OCI-LY1 (cell line): ENCODE measurements around the gene KIF22.

Experiments used
- H2AFZ ChIP-seq: fragments of 200-600 bp; sonication (generic), shearing (Covaris generic); 2 replicates; pipeline ENCODE4 v1.6.0; 2014; ENCODE audit warnings: antibody characterized with exemption, mild to moderate bottlenecking, low read length
- H3F3A ChIP-seq: fragments of 200-600 bp; sonication (generic), shearing (Covaris generic); 2 replicates; pipeline ENCODE4 v1.6.0; 2014; ENCODE audit warnings: mild to moderate bottlenecking, antibody characterized with exemption, low read length, moderate library complexity; ENCODE audit not compliant: insufficient read depth
- H3K27ac ChIP-seq: fragments of 200-600 bp; sonication (generic); 2 replicates; pipeline ENCODE4 v1.5.1; 2014; ENCODE audit warnings: low read length, mixed run types, mild to moderate bottlenecking, low read depth; ENCODE audit not compliant: poor library complexity, severe bottlenecking
- H3K27me3 ChIP-seq: fragments of 200-600 bp; sonication (generic); 2 replicates; pipeline ENCODE4 v1.6.0; 2014; ENCODE audit warnings: antibody characterized with exemption, mild to moderate bottlenecking, low read length, moderate library complexity; ENCODE audit not compliant: insufficient read depth
- H3K36me3 ChIP-seq: fragments of 200-600 bp; sonication (generic); 2 replicates; pipeline ENCODE4 v1.6.1; 2014; ENCODE audit warnings: mild to moderate bottlenecking, antibody characterized with exemption, low read length, moderate library complexity, mixed read lengths; ENCODE audit not compliant: insufficient read depth
- H3K4me1 ChIP-seq: fragments of 200-600 bp; sonication (generic); 2 replicates; pipeline ENCODE4 v1.5.1; 2014; ENCODE audit warnings: mild to moderate bottlenecking, low read length, moderate library complexity; ENCODE audit not compliant: insufficient read depth, severe bottlenecking
- H3K4me2 ChIP-seq: fragments of 200-600 bp; sonication (generic), shearing (Covaris generic); 2 replicates; pipeline ENCODE4 v1.6.1; 2014; ENCODE audit warnings: low read length
- H3K4me3 ChIP-seq: fragments of 200-600 bp; sonication (generic); 2 replicates; pipeline ENCODE4 v1.5.1; 2014; ENCODE audit warnings: low read length, low read depth, mild to moderate bottlenecking, mixed read lengths; ENCODE audit not compliant: poor library complexity, severe bottlenecking
- H3K79me2 ChIP-seq: fragments of 200-600 bp; shearing (Covaris generic); 2 replicates; pipeline ENCODE4 v1.6.1; 2016; ENCODE audit warnings: mixed run types, low read length, mixed read lengths; ENCODE audit not compliant: insufficient read depth
- H3K9ac ChIP-seq: fragments of 200-600 bp; sonication (generic), shearing (Covaris generic); 2 replicates; pipeline ENCODE4 v1.6.1; 2014; ENCODE audit warnings: mild to moderate bottlenecking, low read length, mixed read lengths
- H3K9me2 ChIP-seq: fragments of 200-600 bp; sonication (generic), shearing (Covaris generic); 2 replicates; pipeline ENCODE4 v1.6.1; 2014; ENCODE audit warnings: low read depth, mild to moderate bottlenecking, low read length, mixed read lengths
- H3K9me3 ChIP-seq: fragments of 200-600 bp; shearing (Covaris generic); 2 replicates; pipeline ENCODE4 v1.6.1; 2014; ENCODE audit warnings: low read length, mixed read lengths
- H4K20me1 ChIP-seq: fragments of 200-600 bp; sonication (generic), shearing (Covaris generic); 2 replicates; pipeline ENCODE4 v1.6.0; 2016; ENCODE audit warnings: mild to moderate bottlenecking, low read length; ENCODE audit not compliant: insufficient read depth
- EZH2 ChIP-seq: fragments of 200-600 bp; sonication (generic), shearing (Covaris generic); IDR thresholded peaks from 2 replicates; pipeline ENCODE4 v1.8.0; 2017; ENCODE audit warnings: borderline replicate concordance, mixed run types, mild to moderate bottlenecking, antibody characterized with exemption, low read length, moderate library complexity, mixed read lengths
- TF ChIP-seq, protein P1 (sequence below): fragments of 200-600 bp; sonication (generic), shearing (Covaris generic); IDR thresholded peaks from 2 replicates; pipeline ENCODE4 v1.5.1; 2017; ENCODE audit warnings: mild to moderate bottlenecking, antibody characterized with exemption, low read length, moderate library complexity, mixed read lengths

Gene KIF22

GRCh38 chr16:29844575-29845331 lies 54.2 kb downstream of the KIF22 start:
- no peaks in the 10 kb centered on the region for H3K9me3 ChIP-seq
- no peaks in the 10 kb centered on the region for H3K27me3 ChIP-seq
- no peaks in the 10 kb centered on the region for H4K20me1 ChIP-seq
- H3K79me2 ChIP-seq: no peaks in the 10 kb centered on the region
- H2AFZ ChIP-seq: no peak overlapping the region
- no peak overlapping the region for H3K27ac ChIP-seq
- TF ChIP-seq, protein P1, sequence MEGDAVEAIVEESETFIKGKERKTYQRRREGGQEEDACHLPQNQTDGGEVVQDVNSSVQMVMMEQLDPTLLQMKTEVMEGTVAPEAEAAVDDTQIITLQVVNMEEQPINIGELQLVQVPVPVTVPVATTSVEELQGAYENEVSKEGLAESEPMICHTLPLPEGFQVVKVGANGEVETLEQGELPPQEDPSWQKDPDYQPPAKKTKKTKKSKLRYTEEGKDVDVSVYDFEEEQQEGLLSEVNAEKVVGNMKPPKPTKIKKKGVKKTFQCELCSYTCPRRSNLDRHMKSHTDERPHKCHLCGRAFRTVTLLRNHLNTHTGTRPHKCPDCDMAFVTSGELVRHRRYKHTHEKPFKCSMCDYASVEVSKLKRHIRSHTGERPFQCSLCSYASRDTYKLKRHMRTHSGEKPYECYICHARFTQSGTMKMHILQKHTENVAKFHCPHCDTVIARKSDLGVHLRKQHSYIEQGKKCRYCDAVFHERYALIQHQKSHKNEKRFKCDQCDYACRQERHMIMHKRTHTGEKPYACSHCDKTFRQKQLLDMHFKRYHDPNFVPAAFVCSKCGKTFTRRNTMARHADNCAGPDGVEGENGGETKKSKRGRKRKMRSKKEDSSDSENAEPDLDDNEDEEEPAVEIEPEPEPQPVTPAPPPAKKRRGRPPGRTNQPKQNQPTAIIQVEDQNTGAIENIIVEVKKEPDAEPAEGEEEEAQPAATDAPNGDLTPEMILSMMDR: no peak
- no peak for TF ChIP-seq EZH2
- no peaks in the 10 kb centered on the region for H3F3A ChIP-seq
- H3K4me1 ChIP-seq: no peaks in the 10 kb centered on the region
- no peak overlapping the region for H3K4me3 ChIP-seq
- no peak overlapping the region for H3K9ac ChIP-seq
- no peaks in the 10 kb centered on the region for H3K9me2 ChIP-seq
- no peak overlapping the region for H3K4me2 ChIP-seq
- H3K36me3 ChIP-seq: no peaks in the 10 kb centered on the region

DNA sequence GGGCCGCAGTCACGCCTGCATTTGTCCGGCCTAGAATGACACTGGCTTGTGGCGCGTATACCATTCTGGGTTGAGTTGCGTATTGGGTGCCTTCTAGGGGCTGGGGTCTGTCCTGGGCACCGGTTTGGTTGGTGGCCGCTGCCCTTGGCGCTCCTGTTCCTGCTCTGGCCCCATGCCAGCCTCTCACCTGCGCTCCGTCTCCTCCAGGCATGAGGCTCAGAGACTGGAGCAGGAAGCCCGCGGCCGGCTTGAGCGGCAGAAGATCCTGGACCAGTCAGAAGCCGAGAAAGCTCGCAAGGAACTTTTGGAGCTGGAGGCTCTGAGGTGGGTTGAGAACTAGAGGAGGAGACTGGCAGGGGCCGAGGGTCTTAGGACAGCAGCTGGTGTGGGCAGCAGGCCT lies 55.1 kb downstream of the KIF22 start:
- H3K79me2 ChIP-seq: no peaks in the 10 kb centered on the region

GRCh38 chr16:29848420-29849297 lies 58.1 kb downstream of the KIF22 start:
- H3K79me2 ChIP-seq: no peaks in the 10 kb centered on the region
- H2AFZ ChIP-seq: no peak overlapping the region
- no peak overlapping the region for H3K4me3 ChIP-seq
- H3K9me3 ChIP-seq: no peaks in the 10 kb centered on the region
- no peaks in the 10 kb centered on the region for H3K4me1 ChIP-seq
- no peak overlapping the region for H3K27ac ChIP-seq
- H3K9me2 ChIP-seq: no peaks in the 10 kb centered on the region
- H3K36me3 ChIP-seq: no peaks in the 10 kb centered on the region
- no peak overlapping the region for H3K9ac ChIP-seq
- no peaks in the 10 kb centered on the region for H3K27me3 ChIP-seq
- no peak overlapping the region for H3K4me2 ChIP-seq
- H3F3A ChIP-seq: no peaks in the 10 kb centered on the region
- H4K20me1 ChIP-seq: no peaks in the 10 kb centered on the region
- TF ChIP-seq, protein P1: peak; percentile 93
- TF ChIP-seq EZH2: no peak

More for the DNA sequence above, 55.1 kb downstream of the KIF22 start:
- Histone ChIP-seq H3F3A (no peaks in the 10 kb centered on the region), H3K9ac (no peak overlapping the region), H3K4me3 (no peak overlapping the region), H4K20me1 (no peaks in the 10 kb centered on the region), H3K27me3 (no peaks in the 10 kb centered on the region), H3K4me1 (no peaks in the 10 kb centered on the region), H3K27ac (no peak overlapping the region), H3K9me3 (no peaks in the 10 kb centered on the region), H3K36me3 (no peaks in the 10 kb centered on the region), H2AFZ (no peak overlapping the region), H3K9me2 (no peaks in the 10 kb centered on the region), H3K4me2 (no peak overlapping the region)
- TF ChIP-seq, protein P1: no peak
- no peak for TF ChIP-seq EZH2
